ENCODE measurements around the gene PRKD2. TPM values are rescaled to one million over a fixed set of nuclear protein-coding genes. Genes with fewer than 3 reads are reported as not detected.
A peak's percentile ranks its signal among the peaks of the same experiment; 100 is the strongest.

PRKD2 gene
- total and polyA plus RNA-seq, 2 donors (not counting 1 experiment from before 2014, with no cell fraction given) = 8.1 to 11.6 TPM

GRCh38 chr19:46625731-46626130, 91.2 kb downstream of the PRKD2 start:
- Histone ChIP-seq H3K27ac (ENCODE audit: insufficient read depth, low read length) (peak overlapping the region; percentile 71), H4K20me1 (ENCODE audit: control insufficient read depth, extremely low read depth, insufficient read depth, low read length) (no peaks in the 10 kb centered on the region), H3K4me1 (ENCODE audit: control insufficient read depth, extremely low read depth, insufficient read depth, low read length) (peaks cover 24% of the 10 kb centered on the region)

DNA sequence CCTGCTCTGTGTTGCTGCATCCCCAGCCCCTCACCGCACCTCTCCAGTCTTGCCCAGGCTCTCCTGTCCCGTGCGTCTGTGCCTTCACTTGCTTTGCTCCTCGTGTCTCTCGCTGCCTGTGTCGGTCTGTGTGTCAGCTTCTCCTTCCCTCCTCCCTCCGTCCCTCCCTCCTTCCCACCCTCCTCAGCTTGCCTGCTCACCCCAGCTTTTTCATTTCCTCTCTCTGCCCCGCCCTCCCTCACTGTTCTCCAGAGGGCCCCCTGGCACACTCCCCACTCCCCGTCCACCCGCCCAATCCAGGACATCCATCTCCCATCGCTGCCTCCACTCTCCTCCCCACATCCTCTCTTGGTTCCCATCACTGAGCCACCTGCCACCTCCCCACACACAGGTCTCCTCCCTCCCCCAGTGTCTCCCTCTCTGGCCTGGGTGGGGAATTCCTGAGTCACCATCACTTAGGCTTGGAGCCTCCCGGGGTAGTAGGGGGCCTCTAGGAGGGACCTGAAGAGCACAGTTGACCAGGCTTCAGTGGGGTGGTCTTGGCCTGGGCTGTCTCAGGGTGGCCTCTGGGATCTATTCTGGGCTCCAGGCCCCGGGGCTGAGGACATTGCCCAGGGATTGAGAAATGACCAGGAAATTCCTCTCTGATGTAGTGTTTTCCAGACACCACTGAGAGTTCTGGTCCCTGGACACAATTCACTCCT, 91.8 kb downstream of the PRKD2 start, which contains the start of gene PTGIR:
Gene PTGIR, minus strand, starts transcription at position 132 of the 704 bp plus-strand sequence. CDS start 864 bp downstream, outside the sequence.
- TF ChIP-seq, protein P1, sequence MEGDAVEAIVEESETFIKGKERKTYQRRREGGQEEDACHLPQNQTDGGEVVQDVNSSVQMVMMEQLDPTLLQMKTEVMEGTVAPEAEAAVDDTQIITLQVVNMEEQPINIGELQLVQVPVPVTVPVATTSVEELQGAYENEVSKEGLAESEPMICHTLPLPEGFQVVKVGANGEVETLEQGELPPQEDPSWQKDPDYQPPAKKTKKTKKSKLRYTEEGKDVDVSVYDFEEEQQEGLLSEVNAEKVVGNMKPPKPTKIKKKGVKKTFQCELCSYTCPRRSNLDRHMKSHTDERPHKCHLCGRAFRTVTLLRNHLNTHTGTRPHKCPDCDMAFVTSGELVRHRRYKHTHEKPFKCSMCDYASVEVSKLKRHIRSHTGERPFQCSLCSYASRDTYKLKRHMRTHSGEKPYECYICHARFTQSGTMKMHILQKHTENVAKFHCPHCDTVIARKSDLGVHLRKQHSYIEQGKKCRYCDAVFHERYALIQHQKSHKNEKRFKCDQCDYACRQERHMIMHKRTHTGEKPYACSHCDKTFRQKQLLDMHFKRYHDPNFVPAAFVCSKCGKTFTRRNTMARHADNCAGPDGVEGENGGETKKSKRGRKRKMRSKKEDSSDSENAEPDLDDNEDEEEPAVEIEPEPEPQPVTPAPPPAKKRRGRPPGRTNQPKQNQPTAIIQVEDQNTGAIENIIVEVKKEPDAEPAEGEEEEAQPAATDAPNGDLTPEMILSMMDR (conservative IDR thresholded peaks at IDR 0.05 in 1 of 2, IDR thresholded peaks at IDR 0.05 in 1 of 2; ENCODE audit: low read depth in 1 of 2, low read length in 2 of 2) = peak in 1 of 2 donors; percentile 23
- no peak for TF ChIP-seq EZH2 (IDR thresholded peaks at IDR 0.05; ENCODE audit: low read length, missing control alignments)
- Histone ChIP-seq H2AFZ (ENCODE audit: low read length) (peak within 1 kb of the TSS; percentile 48), H3K4me2 (ENCODE audit: extremely low read depth, insufficient read depth, low read length) (peak within 1 kb of the TSS; percentile 81), H3K9ac (ENCODE audit: insufficient read depth, low read length) (peak within 1 kb of the TSS; percentile 61), H3K79me2 (ENCODE audit: control insufficient read depth, insufficient read depth, low read length) (peaks cover 30% of the 10 kb centered on the region), H3K36me3 (ENCODE audit: control insufficient read depth, insufficient read depth, low read length) (peaks cover 3% of the 10 kb centered on the region), H3K4me3 (replicated peaks in 1 of 4; ENCODE audit: control extremely low read depth in 1 of 4, insufficient read depth in 1 of 4, low read depth in 3 of 4, low read length in 4 of 4) (peak within 1 kb of the TSS; percentile 6 to 63 (median 52)), H3K27ac (ENCODE audit: insufficient read depth, low read length) (peak within 1 kb of the TSS; percentile 71), H3K27me3 (ENCODE audit: control insufficient read depth, insufficient read depth, low read length) (no peaks in the 10 kb centered on the region), H4K20me1 (ENCODE audit: control insufficient read depth, extremely low read depth, insufficient read depth, low read length) (no peaks in the 10 kb centered on the region), H3K9me3 (ENCODE audit: control insufficient read depth, insufficient read depth, low read depth, low read length) (no peaks in the 10 kb centered on the region), H3K4me1 (ENCODE audit: control insufficient read depth, extremely low read depth, insufficient read depth, low read length) (peaks cover 28% of the 10 kb centered on the region)
- DNase-seq (ENCODE audit: low read depth in 2 of 2) = peak; percentile 67 to 78

More at GRCh38 chr19:46625731-46626130, 91.2 kb downstream of the PRKD2 start:
- no peaks in the 10 kb centered on the region for H3K9me3 ChIP-seq (ENCODE audit: control insufficient read depth, insufficient read depth, low read depth, low read length)
- peaks cover 3% of the 10 kb centered on the region for H3K36me3 ChIP-seq (ENCODE audit: control insufficient read depth, insufficient read depth, low read length)
- TF ChIP-seq EZH2 (IDR thresholded peaks at IDR 0.05; ENCODE audit: low read length, missing control alignments) = no peak
- TF ChIP-seq, protein P1 (conservative IDR thresholded peaks at IDR 0.05 in 1 of 2, IDR thresholded peaks at IDR 0.05 in 1 of 2; ENCODE audit: low read depth in 1 of 2, low read length in 2 of 2) = no peak
- H3K9ac ChIP-seq (ENCODE audit: insufficient read depth, low read length) = no peak overlapping the region
- peaks cover 30% of the 10 kb centered on the region for H3K79me2 ChIP-seq (ENCODE audit: control insufficient read depth, insufficient read depth, low read length)
- H3K27me3 ChIP-seq (ENCODE audit: control insufficient read depth, insufficient read depth, low read length) = no peaks in the 10 kb centered on the region
- H2AFZ ChIP-seq (ENCODE audit: low read length) = no peak overlapping the region
- DNase-seq (ENCODE audit: low read depth in 2 of 2) = no peak
- no peak overlapping the region for H3K4me2 ChIP-seq (ENCODE audit: extremely low read depth, insufficient read depth, low read length)
- H3K4me3 ChIP-seq (replicated peaks in 1 of 4; ENCODE audit: control extremely low read depth in 1 of 4, insufficient read depth in 1 of 4, low read depth in 3 of 4, low read length in 4 of 4) = no peak overlapping the region

Other genes with a start within 250 kb of the PRKD2 start
- 3.9 and 8.9 TPM in 2 replicates for gene PNMA8A, start 245.6 kb downstream of the PRKD2 start, total RNA-seq
- 0.45 and 1.4 TPM in 2 replicates for gene PNMA8A, start 245.6 kb downstream of the PRKD2 start, polyA plus RNA-seq
- gene PNMA8B, start 221.2 kb downstream of the PRKD2 start, total RNA-seq = 1.3 and 1.7 TPM in 2 replicates
- gene PNMA8B, start 221.2 kb downstream of the PRKD2 start, polyA plus RNA-seq = 0.12 and 0.14 TPM in 2 replicates
- gene CALM3, start 115.8 kb downstream of the PRKD2 start, total RNA-seq = 92.5 and 160 TPM in 2 replicates
- gene CALM3, start 115.8 kb downstream of the PRKD2 start, polyA plus RNA-seq = 901 and 1,408 TPM in 2 replicates
- gene PTGIR, start 92.0 kb downstream of the PRKD2 start, total RNA-seq = 10.3 and 16.5 TPM in 2 replicates
- gene PTGIR, start 92.0 kb downstream of the PRKD2 start, polyA plus RNA-seq = 8.4 and 27.8 TPM in 2 replicates
- gene GNG8, start 80.9 kb downstream of the PRKD2 start, total RNA-seq = not detected in 2 replicates
- gene GNG8, start 80.9 kb downstream of the PRKD2 start, polyA plus RNA-seq = not detected in 2 replicates
- 4.1 and 5.6 TPM in 2 replicates for gene DACT3, start 55.9 kb downstream of the PRKD2 start, total RNA-seq
- gene DACT3, start 55.9 kb downstream of the PRKD2 start, polyA plus RNA-seq = 9.3 and 11.5 TPM in 2 replicates
- gene FKRP, start 28.9 kb upstream of the PRKD2 start, total RNA-seq = 9.8 and 12.2 TPM in 2 replicates
- gene FKRP, start 28.9 kb upstream of the PRKD2 start, polyA plus RNA-seq = 11.8 and 15.1 TPM in 2 replicates
- gene STRN4, start 29.3 kb upstream of the PRKD2 start, total RNA-seq = 52.9 and 56.0 TPM in 2 replicates
- 33.7 and 39.9 TPM in 2 replicates for gene STRN4, start 29.3 kb upstream of the PRKD2 start, polyA plus RNA-seq
- 171 and 281 TPM in 2 replicates for gene SLC1A5, start 71.5 kb upstream of the PRKD2 start, total RNA-seq
- 107 and 114 TPM in 2 replicates for gene SLC1A5, start 71.5 kb upstream of the PRKD2 start, polyA plus RNA-seq
- gene AP2S1, start 133.7 kb upstream of the PRKD2 start, total RNA-seq = 111 and 143 TPM in 2 replicates
- gene AP2S1, start 133.7 kb upstream of the PRKD2 start, polyA plus RNA-seq = 201 and 233 TPM in 2 replicates
- gene ARHGAP35, start 143.9 kb upstream of the PRKD2 start, total RNA-seq = 37.5 and 47.6 TPM in 2 replicates
- 26.0 and 27.9 TPM in 2 replicates for gene ARHGAP35, start 143.9 kb upstream of the PRKD2 start, polyA plus RNA-seq

Data from fibroblast of lung (primary cell).